ENCODE results near the gene EFNA5.

DNA sequence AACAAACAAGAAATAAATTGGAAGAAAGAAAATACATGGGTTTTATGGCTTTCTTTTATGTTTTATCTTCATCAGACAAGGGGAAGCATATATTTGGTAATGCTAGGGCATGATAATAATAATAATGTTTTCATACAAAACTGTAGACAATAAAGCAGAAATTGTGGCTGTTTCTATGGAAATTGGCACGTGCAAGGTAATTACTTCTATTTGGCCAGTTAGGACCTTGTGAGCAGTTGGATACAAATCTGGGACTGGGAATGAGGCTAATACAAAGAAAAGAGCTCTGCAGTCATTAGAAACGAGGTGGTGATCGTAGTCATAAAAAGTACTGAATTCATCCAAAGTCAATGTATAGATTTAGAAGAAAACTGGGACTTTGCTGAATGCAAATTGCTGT, 233.6 kb downstream of the EFNA5 start:
- TF ChIP-seq POLR2A (IDR thresholded peaks at IDR 0.05) = no peak
- TF ChIP-seq, protein P1, sequence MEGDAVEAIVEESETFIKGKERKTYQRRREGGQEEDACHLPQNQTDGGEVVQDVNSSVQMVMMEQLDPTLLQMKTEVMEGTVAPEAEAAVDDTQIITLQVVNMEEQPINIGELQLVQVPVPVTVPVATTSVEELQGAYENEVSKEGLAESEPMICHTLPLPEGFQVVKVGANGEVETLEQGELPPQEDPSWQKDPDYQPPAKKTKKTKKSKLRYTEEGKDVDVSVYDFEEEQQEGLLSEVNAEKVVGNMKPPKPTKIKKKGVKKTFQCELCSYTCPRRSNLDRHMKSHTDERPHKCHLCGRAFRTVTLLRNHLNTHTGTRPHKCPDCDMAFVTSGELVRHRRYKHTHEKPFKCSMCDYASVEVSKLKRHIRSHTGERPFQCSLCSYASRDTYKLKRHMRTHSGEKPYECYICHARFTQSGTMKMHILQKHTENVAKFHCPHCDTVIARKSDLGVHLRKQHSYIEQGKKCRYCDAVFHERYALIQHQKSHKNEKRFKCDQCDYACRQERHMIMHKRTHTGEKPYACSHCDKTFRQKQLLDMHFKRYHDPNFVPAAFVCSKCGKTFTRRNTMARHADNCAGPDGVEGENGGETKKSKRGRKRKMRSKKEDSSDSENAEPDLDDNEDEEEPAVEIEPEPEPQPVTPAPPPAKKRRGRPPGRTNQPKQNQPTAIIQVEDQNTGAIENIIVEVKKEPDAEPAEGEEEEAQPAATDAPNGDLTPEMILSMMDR (IDR thresholded peaks at IDR 0.05) = no peak

All from vagina (tissue), 2 donors.